Globus pallidus (tissue), 1 donor: ENCODE results near the gene FAM98C.
A peak's percentile ranks its signal among the peaks of the same experiment; 100 is the strongest.
"Not testable (repeated sequence)": the region's sequence is repeated elsewhere in the genome, so short reads cannot be mapped to it uniquely, and the experiment has no call there.

ENCODE experiments used
- DNase-seq: peaks from one replicate; pipeline ENCODE4 v3.0.0-alpha.2; 2015; ENCODE audit warnings: low spot score

Gene FAM98C

GRCh38 chr19:38402967-38403674, at the start of gene FAM98C:
Gene FAM98C, plus strand, starts transcription at chr19:38403093. Its CDS starts 61 bp downstream, at chr19:38403154.
- DNase-seq: peak; percentile 96

GRCh38 chr19:38355728-38356725, 46.9 kb upstream of the FAM98C start:
- no peak for DNase-seq

GRCh38 chr19:38358071-38358470, 44.8 kb upstream of the FAM98C start:
- DNase-seq: no peak

GRCh38 chr19:38359242-38360021, 43.5 kb upstream of the FAM98C start:
- DNase-seq: no peak

DNA sequence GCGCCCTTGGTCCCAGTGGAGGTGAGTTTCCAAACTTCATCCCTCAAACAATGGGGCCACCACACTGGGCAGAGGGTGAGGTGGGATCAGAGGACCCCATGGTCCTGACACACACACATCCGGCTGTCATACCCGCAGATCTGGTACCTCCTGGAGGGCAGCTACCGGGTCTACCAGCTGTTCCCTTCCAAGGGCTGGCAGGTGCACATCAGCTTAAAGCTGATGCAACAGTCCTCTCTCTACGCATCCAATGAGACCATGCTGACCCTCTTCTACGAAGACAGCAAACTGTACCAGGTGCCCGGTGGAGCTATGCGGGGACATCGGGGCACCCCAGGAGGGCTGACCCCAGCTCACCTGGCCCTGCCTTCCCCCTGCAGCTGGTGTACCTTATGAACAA, 42.5 kb upstream of the FAM98C start:
- no peak for DNase-seq

DNA sequence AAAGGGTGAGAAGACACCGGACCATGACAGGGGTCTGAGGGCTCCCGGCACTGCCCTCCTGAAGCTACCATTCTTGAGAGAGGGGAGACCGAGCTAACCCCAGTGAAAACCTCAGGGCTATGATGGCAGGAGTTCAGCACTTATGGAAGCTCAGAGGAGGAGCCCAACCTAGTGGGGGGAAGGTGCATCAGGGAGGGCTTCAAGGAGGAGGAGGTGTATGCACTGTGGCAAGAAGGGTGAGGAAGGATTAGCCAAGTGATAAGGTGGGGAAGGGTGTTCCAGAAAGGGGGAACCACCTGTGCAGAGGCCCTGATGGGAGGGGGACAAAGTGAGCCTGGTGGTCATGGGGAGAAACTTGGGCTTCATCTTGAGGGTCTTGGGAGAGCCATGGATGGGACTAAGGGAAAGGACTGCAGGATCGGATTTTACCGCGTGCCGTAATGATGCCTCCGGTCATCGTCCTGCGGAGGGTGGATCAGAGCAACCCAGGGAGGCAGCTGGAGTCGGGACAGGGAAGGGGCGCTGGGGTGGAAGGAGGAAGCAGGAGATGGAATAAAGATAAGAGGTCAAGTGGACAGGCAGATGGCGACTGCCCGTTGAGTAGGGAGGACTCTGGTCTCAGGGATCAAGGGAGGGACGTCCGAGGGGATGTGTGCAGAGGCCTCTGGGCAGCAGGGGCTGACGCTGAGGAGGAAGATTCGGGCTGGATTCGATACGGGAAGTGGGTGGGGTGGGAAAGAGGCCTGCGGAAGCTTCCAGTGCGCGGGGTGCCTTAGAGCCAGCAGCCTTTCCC, 41.9 kb upstream of the FAM98C start:
- no peak for DNase-seq

DNA sequence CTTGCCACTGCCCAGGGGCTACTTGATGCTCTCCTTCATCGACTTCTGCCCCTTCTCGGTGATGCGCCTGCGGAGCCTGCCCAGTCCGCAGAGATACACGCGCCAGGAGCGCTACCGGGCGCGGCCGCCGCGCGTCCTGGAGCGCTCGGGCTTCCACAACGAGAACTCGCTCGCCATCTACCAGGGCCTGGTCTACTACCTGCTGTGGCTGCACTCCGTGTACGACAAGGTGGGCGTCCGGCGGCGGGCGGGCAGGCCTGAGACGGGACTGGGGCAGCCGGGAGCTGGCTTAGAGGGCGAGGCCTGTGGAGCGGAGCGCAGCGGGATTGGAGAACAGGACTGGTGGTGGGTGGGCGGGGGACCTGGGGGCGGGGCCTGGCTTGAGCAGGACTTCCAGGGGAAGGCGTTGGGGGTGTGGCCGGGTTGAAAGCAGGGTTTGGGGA, 41.2 kb upstream of the FAM98C start:
- peak; percentile 38 for DNase-seq

GRCh38 chr19:38362076-38362945, 40.6 kb upstream of the FAM98C start:
- DNase-seq: no peak

GRCh38 chr19:38362946-38363688, 39.8 kb upstream of the FAM98C start:
- DNase-seq: not testable (repeated sequence)

- DNase-seq: no peak
Observed at GRCh38 chr19:38367041-38367440, 35.9 kb upstream of the FAM98C start.

DNA sequence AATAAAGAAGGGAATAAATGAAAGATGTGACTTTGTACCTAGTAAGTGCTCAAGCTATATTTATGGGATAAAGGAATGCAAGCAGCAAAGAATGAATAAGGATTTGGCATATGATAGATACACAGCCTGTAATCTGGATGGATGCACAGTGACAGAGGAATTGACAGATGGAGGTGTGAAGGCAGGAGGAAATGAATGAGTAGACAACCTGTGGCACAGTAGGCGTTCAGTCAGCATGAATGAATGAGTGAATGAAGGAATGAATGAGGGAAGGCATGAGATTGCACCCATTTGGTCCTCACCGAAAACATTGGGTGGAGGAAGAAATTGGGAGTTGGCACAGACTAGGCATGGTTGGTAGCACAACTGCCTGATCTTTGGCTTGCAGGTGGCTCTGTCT, 33.3 kb upstream of the FAM98C start:
- no peak for DNase-seq

DNA sequence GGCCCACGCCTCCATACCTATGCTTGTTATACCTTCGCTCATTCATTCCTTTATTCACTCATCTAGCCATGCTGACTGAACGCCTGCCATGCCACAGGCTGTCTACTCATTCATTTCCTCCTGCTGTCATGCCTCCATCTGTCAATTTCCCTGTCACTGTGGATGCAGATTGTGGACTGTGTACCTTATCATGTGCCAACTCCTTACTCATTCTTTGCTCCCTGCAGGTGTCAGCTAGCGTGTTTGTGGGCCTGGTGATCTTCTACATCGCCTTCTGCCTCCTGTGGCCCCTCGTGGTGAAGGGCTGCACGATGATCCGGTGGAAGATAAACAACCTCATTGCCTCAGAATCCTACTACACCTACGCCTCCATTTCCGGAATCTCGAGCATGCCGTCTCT, 32.6 kb upstream of the FAM98C start:
- DNase-seq: no peak

DNA sequence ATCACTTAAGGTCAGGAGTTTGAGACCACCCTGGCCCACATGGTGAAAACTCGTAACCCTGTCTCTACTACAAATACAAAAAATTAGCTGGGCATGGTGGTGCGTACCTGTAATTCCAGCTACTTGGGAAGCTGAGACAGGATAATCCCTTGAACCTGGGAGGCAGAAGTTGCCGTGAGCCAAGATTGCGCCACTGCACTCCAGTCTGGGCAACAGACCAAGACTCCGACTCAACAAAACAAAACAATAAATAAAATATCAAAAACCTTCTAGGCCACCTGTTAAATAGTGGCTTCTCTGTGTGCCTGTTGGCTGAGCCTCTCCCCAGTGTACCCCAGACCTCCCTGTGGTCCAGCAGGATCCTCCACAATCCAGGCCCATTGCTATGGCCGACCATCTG, 31.8 kb upstream of the FAM98C start:
- DNase-seq: no peak

GRCh38 chr19:38373907-38374331, 29.0 kb upstream of the FAM98C start:
- DNase-seq: no peak

DNA sequence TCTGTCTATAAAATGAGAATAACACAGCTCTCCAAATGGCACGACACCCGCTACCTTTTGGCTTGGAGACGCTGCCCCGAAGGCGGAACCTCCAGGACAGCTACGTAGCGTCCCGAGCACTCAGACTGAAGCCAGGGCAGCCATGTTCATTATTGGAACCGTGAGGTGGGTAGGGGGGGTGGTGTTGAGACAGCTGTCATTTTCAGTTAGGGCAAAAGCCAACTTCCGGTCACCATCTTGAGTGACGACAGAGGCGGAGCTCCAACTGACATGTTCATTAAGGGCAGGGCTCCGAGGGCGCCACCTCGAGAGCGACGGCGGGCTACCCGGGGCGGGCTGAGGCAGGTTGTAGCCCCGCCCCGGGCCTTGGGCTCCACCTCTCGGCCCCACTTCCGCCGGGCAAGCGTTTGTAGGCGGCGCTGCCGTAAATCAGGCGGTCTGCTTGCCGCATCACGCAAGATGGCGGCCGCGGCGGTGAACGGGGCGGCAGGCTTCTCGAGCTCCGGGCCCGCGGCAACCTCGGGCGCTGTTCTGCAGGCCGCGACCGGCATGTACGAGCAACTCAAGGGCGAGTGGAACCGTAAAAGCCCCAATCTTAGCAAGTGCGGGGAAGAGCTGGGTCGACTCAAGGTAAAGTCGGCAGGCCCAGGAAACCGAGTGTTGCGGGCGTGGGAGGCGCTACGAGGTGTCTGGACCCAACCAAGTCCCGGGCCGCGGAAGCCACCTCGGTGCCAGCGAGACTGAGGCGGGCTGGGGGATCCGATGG, 28.4 kb upstream of the FAM98C start, which contains the start of gene PSMD8:
Gene PSMD8 (plus strand): TSS at position 240 of the 766 bp plus-strand sequence. CDS start 31 bp downstream, at position 271.
- peak; percentile 100 for DNase-seq

DNA sequence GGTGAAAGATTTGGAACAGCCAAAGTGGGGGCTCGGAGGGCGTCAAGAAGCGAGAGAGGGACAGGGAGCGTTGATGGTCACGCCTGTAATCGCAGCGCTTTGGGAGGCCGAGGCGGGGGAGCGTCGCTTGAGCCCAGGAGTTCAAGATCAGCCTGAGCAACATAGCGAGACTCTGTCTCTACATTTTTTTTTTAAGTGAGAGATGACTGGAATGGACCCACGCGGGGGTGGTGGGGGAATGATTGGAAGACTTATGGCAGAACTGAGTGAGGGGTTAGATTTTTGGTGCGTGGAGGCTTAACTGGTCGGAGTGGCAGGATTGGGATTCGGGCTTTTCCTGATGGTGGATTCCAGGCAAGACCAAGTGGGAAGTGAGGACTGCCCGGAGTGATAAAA, 27.8 kb upstream of the FAM98C start:
- no peak for DNase-seq

DNA sequence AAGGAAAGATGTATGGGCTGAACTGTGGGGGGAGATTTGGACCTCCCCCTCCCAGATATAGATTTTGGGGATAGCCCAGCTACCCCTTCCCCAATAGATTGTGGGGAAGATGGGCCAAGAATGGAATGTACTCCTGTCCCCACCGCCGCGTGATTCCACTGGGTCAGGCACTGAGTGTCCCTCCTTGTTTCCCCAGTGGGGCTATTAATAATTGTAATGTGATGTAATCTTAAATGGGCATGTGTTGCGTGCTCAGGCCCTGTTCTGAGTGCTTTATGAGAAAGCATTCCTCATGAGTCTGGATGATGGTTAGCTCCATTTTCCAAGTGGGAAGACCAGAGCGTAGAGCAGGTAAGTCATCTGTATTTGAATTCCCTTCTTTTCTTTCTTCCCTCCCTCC, 27.1 kb upstream of the FAM98C start:
- no peak for DNase-seq

DNA sequence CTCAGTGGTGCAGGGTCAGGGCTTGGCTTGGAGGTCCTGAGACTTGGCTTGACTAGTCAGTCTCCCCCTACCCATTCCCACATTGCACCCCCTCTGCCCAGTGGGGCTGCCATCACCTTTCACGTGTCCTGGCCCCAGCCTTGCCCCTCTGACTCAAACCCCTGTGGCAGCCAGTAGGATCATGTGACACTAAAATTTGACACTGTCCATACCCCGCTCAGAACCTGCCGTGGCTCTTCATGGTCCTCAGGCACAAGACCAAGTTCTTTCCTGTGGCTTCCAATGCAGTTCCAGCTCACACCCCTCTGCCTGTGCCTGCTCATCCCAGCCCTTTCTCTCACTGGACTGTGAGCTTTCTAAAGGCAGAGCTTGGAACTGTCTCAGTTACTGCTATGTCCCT, 26.3 kb upstream of the FAM98C start:
- DNase-seq: no peak

DNA sequence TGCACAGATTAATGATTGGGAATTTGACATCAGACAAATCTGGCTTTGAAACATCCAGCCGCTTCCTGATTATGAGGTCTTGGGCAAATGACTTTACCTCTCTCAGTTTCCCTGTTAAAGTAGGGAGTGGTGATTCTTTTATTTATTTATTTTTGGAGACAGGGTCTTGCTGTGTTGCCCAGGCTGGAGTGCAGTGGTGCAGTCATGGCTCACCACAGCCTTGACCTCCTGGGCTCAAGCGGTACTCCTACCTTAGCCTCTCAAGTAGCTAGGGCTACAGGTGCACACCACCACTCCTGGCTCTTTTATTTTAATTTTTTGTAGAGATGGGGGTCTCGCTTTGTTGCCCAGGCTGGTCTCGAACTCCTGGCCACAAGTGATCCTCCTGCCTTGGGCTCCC, 25.8 kb upstream of the FAM98C start:
- no peak for DNase-seq
